Upper lobe of left lung (tissue), 4 donors: Measurements from ENCODE around the gene KCTD1.

Experiments used
- EP300 ChIP-seq, 4 donors: sonication (generic); formaldehyde crosslinking; IDR thresholded peaks; one replicate each; pipeline ENCODE4 v1.5.1; 2017; ENCODE audit warnings: antibody characterized with exemption in 4 of 4, control low read depth in 2 of 4
- TF ChIP-seq, protein P1 (sequence below), 6 experiments: fragments of 450-650 bp in 4 of 6; fragments of 200-600 bp in 2 of 6; sonication (generic) in 2 of 6; IDR thresholded peaks; one replicate each; pipeline ENCODE4 v1.5.1; 2016 to 2019; ENCODE audit warnings: antibody characterized with exemption in 6 of 6

DNA sequence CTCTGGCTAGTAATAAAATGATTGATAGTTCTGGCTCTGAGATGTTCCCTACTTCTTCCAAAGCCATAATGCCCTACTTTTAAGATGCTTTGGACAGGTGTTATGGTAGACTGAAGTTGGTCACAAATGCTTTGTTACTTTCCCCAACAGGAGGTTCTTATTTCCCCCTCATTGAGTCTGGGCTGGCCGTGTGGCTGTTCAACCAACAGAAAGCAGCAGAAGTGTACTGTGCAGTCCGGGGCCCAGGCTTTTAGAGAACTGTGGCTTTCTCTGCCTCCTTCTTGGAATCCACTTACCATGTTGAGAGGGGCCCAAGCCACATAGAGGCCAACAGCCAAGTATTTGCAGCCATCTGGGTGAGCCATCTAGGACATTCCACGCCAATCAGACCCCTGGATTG is 94.2 kb downstream of the KCTD1 start:
- TF ChIP-seq, protein P1, sequence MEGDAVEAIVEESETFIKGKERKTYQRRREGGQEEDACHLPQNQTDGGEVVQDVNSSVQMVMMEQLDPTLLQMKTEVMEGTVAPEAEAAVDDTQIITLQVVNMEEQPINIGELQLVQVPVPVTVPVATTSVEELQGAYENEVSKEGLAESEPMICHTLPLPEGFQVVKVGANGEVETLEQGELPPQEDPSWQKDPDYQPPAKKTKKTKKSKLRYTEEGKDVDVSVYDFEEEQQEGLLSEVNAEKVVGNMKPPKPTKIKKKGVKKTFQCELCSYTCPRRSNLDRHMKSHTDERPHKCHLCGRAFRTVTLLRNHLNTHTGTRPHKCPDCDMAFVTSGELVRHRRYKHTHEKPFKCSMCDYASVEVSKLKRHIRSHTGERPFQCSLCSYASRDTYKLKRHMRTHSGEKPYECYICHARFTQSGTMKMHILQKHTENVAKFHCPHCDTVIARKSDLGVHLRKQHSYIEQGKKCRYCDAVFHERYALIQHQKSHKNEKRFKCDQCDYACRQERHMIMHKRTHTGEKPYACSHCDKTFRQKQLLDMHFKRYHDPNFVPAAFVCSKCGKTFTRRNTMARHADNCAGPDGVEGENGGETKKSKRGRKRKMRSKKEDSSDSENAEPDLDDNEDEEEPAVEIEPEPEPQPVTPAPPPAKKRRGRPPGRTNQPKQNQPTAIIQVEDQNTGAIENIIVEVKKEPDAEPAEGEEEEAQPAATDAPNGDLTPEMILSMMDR (IDR thresholded peaks at IDR 0.05): no peak
- no peak for TF ChIP-seq EP300 (IDR thresholded peaks at IDR 0.05)
